ENCODE data around the gene FAM114A1. TPM values are rescaled to one million over a fixed set of nuclear protein-coding genes. Genes with fewer than 3 reads are reported as not detected.

The FAM114A1 gene
- total and polyA plus RNA-seq, 4 donors, result 22.1 to 108 (median 53.9) TPM

DNA sequence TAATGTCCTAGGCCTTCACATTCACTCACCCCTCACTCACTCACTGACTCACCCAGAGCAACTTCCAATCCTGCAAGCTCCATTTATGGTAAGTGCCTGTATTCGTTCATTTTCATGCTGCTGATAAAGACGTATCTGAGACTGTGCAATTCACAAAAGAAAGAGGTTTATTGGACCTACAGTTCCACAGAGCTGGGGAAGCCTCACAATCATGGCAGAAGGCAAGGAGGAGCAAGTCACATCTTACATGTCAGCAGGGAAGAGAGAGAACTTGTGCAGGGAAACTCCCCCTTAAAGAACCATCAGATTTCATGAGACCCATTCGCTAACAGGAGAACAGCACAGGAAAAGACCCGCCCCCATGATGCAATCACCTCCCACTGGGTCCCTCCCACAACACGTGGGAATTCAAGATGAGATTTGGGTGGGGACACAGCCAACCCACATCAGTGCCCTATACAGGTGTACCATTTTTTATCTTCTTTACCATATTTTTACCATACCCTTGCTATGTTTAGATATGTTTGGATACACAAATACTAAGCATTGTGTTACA lies 44.8 kb upstream of the FAM114A1 start:
- DNase-seq (ENCODE audit: low spot score), result no peak
- 88% methylated on average over 5 of the region's 5 CpGs for WGBS
- TF ChIP-seq SP1 (IDR thresholded peaks at IDR 0.05) (no peak), HNF4G (IDR thresholded peaks at IDR 0.05) (no peak), RXRA (IDR thresholded peaks at IDR 0.05) (no peak), HNF4A (conservative IDR thresholded peaks at IDR 0.05) (no peak), NR2F2 (IDR thresholded peaks at IDR 0.05) (no peak), YY1 (IDR thresholded peaks at IDR 0.05) (no peak), RAD21 (IDR thresholded peaks at IDR 0.05) (no peak), GABPA (IDR thresholded peaks at IDR 0.05 in 1 of 2, conservative IDR thresholded peaks at IDR 0.05 in 1 of 2) (no peak), TAF1 (conservative IDR thresholded peaks at IDR 0.05) (no peak), FOXA1 (IDR thresholded peaks at IDR 0.05) (no peak), JUND (IDR thresholded peaks at IDR 0.05) (no peak), FOXA2 (IDR thresholded peaks at IDR 0.05) (no peak), EGR1 (IDR thresholded peaks at IDR 0.05; ENCODE audit: low read depth in 2 of 2) (no peak)
- TF ChIP-seq, protein P1, sequence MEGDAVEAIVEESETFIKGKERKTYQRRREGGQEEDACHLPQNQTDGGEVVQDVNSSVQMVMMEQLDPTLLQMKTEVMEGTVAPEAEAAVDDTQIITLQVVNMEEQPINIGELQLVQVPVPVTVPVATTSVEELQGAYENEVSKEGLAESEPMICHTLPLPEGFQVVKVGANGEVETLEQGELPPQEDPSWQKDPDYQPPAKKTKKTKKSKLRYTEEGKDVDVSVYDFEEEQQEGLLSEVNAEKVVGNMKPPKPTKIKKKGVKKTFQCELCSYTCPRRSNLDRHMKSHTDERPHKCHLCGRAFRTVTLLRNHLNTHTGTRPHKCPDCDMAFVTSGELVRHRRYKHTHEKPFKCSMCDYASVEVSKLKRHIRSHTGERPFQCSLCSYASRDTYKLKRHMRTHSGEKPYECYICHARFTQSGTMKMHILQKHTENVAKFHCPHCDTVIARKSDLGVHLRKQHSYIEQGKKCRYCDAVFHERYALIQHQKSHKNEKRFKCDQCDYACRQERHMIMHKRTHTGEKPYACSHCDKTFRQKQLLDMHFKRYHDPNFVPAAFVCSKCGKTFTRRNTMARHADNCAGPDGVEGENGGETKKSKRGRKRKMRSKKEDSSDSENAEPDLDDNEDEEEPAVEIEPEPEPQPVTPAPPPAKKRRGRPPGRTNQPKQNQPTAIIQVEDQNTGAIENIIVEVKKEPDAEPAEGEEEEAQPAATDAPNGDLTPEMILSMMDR (IDR thresholded peaks at IDR 0.05; ENCODE audit: low read depth, low read length, missing input control), result no peak
- TF ChIP-seq, protein P2, sequence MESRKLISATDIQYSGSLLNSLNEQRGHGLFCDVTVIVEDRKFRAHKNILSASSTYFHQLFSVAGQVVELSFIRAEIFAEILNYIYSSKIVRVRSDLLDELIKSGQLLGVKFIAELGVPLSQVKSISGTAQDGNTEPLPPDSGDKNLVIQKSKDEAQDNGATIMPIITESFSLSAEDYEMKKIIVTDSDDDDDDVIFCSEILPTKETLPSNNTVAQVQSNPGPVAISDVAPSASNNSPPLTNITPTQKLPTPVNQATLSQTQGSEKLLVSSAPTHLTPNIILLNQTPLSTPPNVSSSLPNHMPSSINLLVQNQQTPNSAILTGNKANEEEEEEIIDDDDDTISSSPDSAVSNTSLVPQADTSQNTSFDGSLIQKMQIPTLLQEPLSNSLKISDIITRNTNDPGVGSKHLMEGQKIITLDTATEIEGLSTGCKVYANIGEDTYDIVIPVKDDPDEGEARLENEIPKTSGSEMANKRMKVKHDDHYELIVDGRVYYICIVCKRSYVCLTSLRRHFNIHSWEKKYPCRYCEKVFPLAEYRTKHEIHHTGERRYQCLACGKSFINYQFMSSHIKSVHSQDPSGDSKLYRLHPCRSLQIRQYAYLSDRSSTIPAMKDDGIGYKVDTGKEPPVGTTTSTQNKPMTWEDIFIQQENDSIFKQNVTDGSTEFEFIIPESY (IDR thresholded peaks at IDR 0.05), result no peak
- TF ChIP-seq, protein P3, sequence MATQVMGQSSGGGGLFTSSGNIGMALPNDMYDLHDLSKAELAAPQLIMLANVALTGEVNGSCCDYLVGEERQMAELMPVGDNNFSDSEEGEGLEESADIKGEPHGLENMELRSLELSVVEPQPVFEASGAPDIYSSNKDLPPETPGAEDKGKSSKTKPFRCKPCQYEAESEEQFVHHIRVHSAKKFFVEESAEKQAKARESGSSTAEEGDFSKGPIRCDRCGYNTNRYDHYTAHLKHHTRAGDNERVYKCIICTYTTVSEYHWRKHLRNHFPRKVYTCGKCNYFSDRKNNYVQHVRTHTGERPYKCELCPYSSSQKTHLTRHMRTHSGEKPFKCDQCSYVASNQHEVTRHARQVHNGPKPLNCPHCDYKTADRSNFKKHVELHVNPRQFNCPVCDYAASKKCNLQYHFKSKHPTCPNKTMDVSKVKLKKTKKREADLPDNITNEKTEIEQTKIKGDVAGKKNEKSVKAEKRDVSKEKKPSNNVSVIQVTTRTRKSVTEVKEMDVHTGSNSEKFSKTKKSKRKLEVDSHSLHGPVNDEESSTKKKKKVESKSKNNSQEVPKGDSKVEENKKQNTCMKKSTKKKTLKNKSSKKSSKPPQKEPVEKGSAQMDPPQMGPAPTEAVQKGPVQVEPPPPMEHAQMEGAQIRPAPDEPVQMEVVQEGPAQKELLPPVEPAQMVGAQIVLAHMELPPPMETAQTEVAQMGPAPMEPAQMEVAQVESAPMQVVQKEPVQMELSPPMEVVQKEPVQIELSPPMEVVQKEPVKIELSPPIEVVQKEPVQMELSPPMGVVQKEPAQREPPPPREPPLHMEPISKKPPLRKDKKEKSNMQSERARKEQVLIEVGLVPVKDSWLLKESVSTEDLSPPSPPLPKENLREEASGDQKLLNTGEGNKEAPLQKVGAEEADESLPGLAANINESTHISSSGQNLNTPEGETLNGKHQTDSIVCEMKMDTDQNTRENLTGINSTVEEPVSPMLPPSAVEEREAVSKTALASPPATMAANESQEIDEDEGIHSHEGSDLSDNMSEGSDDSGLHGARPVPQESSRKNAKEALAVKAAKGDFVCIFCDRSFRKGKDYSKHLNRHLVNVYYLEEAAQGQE (IDR thresholded peaks at IDR 0.05), result no peak
- TF ChIP-seq, protein P4, sequence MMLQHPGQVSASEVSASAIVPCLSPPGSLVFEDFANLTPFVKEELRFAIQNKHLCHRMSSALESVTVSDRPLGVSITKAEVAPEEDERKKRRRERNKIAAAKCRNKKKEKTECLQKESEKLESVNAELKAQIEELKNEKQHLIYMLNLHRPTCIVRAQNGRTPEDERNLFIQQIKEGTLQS (IDR thresholded peaks at IDR 0.05), result no peak
- TF ChIP-seq, protein P5, sequence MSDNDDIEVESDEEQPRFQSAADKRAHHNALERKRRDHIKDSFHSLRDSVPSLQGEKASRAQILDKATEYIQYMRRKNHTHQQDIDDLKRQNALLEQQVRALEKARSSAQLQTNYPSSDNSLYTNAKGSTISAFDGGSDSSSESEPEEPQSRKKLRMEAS (IDR thresholded peaks at IDR 0.05), result no peak
- H3K4me1 ChIP-seq (ENCODE audit: control insufficient read depth in 4 of 4, insufficient read depth in 4 of 4, low read length in 3 of 4), result no peaks in the 10 kb centered on the region
- no peaks in the 10 kb centered on the region for H3K36me3 ChIP-seq (ENCODE audit: control insufficient read depth in 4 of 4, insufficient read depth in 3 of 4, low read depth in 1 of 4, low read length in 3 of 4)
- no peaks in the 10 kb centered on the region for H3K9me3 ChIP-seq (ENCODE audit: control insufficient read depth in 4 of 4, low read length in 3 of 4)
- H3K27me3 ChIP-seq (ENCODE audit: control insufficient read depth in 4 of 4, insufficient read depth in 4 of 4, low read length in 3 of 4), result no peaks in the 10 kb centered on the region
- no peak overlapping the region for H3K4me3 ChIP-seq (ENCODE audit: low read depth in 1 of 3, low read length in 3 of 3)
- H3K9ac ChIP-seq (ENCODE audit: low read depth in 1 of 2, low read length in 2 of 2), result no peak overlapping the region
- H3K27ac ChIP-seq (ENCODE audit: low read depth in 1 of 2, low read length in 2 of 2), result no peak overlapping the region

All from liver (tissue), 9 donors.